Measurements from ENCODE around the gene HAUS5. TPM values are rescaled to one million over a fixed set of nuclear protein-coding genes. Genes with fewer than 3 reads are reported as not detected.

The HAUS5 gene
- total RNA-seq, 1 donor from 2014 or later = 9.1 TPM

- no peak for TF ChIP-seq CTCF (IDR thresholded peaks at IDR 0.05)
- H3K4me1 ChIP-seq = peaks cover 7% of the 10 kb centered on the region
- peaks cover 42% of the 10 kb centered on the region for H3K27me3 ChIP-seq (ENCODE audit: low read depth)
- intact Hi-C loops (cut with DNase I) = no loop called here
- no peaks in the 10 kb centered on the region for H3K36me3 ChIP-seq
- DNase-seq = no peak
- no peaks in the 10 kb centered on the region for H3K9me3 ChIP-seq
- no peak overlapping the region for H3K27ac ChIP-seq
- no peak overlapping the region for H3K4me3 ChIP-seq
- ATAC-seq = no peak
Observed at GRCh38 chr19:35671818-35672217, 59.3 kb downstream of the HAUS5 start.

GRCh38 chr19:35673121-35673804, 60.7 kb downstream of the HAUS5 start:
- Histone ChIP-seq H3K9me3 (no peaks in the 10 kb centered on the region), H3K27ac (no peak overlapping the region), H3K27me3 (ENCODE audit: low read depth) (peaks cover 42% of the 10 kb centered on the region), H3K4me3 (peak overlapping the region; percentile 42), H3K4me1 (peaks cover 7% of the 10 kb centered on the region), H3K36me3 (no peaks in the 10 kb centered on the region)
- intact Hi-C loops (cut with DNase I) = no loop called here
- no peak for TF ChIP-seq CTCF (IDR thresholded peaks at IDR 0.05)
- ATAC-seq = peak; percentile 82
- DNase-seq = no peak

Other genes starting within 250 kb of the HAUS5 start
- not detected for gene GPR42, start 241.7 kb upstream of the HAUS5 start, total RNA-seq
- 4.7 TPM for gene FFAR2, start 164.5 kb upstream of the HAUS5 start, total RNA-seq
- gene KRTDAP, start 122.3 kb upstream of the HAUS5 start, total RNA-seq = 0.89 TPM
- gene DMKN, start 99.1 kb upstream of the HAUS5 start, total RNA-seq = 70.7 TPM
- gene SBSN, start 84.4 kb upstream of the HAUS5 start, total RNA-seq = not detected
- gene GAPDHS, start 79.3 kb upstream of the HAUS5 start, total RNA-seq = not detected
- gene TMEM147, start 67.1 kb upstream of the HAUS5 start, total RNA-seq = 81.6 TPM
- not detected for gene ATP4A, start 49.1 kb upstream of the HAUS5 start, total RNA-seq
- not detected for gene PMIS2, start 26.6 kb upstream of the HAUS5 start, total RNA-seq
- gene RBM42, start 16.3 kb downstream of the HAUS5 start, total RNA-seq = 56.1 TPM
- gene ETV2, start 29.0 kb downstream of the HAUS5 start, total RNA-seq = 1.1 TPM
- gene COX6B1, start 35.6 kb downstream of the HAUS5 start, total RNA-seq = 267 TPM
- not detected for gene UPK1A, start 53.8 kb downstream of the HAUS5 start, total RNA-seq
- 0.21 TPM for gene ZBTB32, start 91.8 kb downstream of the HAUS5 start, total RNA-seq
- gene KMT2B, start 105.3 kb downstream of the HAUS5 start, total RNA-seq = 37.2 TPM
- 17.1 TPM for gene IGFLR1, start 129.7 kb downstream of the HAUS5 start, total RNA-seq
- gene U2AF1L4, start 132.7 kb downstream of the HAUS5 start, total RNA-seq = 20.3 TPM
- gene PSENEN, start 132.9 kb downstream of the HAUS5 start, total RNA-seq = 60.0 TPM
- gene LIN37, start 135.8 kb downstream of the HAUS5 start, total RNA-seq = 7.2 TPM
- 29.4 TPM for gene HSPB6, start 144.3 kb downstream of the HAUS5 start, total RNA-seq
- gene PROSER3, start 145.4 kb downstream of the HAUS5 start, total RNA-seq = 20.8 TPM
- gene ARHGAP33, start 162.8 kb downstream of the HAUS5 start, total RNA-seq = 13.1 TPM
- not detected for gene PRODH2, start 200.1 kb downstream of the HAUS5 start, total RNA-seq
- gene NPHS1, start 239.8 kb downstream of the HAUS5 start, total RNA-seq = not detected
- 0.12 TPM for gene KIRREL2, start 244.2 kb downstream of the HAUS5 start, total RNA-seq